Stimulated activated CD4-positive, alpha-beta T cell treated with anti-CD3 and anti-CD28 coated beads, Interleukin-12 subunit alpha, Interleukin-12 subunit beta, amount 100 ng/mL, for 4 hours (primary cell): Measurements from ENCODE around the gene MCM8.

Experiments
- DNase-seq: peaks from one replicate; pipeline ENCODE4 v3.0.0-alpha.2; 2020

The MCM8 gene

DNA sequence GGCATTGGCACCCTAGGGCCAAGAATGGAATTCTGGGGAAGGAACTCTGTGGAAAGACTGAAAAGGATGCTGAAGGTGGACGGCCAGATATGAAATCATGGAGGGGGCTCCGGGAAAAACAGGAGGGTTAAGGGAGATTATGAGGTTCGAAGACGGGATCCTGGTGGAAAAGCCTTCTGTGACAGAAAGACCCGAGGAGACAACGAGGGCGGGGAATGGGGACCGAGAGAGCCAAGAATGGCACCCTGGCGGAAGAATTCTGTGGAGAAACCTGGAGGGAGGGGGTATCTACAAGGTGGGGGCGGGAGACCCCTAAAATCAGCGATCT is 545 bp upstream of the MCM8 start:
- no peak for DNase-seq

DNA sequence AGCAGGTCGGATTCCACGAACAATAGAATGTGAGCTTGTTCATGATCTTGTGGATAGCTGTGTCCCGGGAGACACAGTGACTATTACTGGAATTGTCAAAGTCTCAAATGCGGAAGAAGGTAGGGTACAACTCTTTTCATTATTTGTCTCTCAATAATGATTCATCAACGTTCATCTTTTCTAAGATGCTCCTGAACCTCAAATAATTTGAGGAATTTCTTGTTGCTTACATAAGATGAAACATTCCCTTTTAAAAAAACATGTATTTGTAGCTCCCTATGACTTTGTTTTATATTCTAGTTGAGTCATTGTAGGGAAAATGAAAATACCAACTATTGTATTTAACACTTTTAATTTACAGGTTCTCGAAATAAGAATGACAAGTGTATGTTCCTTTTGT is 17.0 kb downstream of the MCM8 start:
- DNase-seq: no peak

DNA sequence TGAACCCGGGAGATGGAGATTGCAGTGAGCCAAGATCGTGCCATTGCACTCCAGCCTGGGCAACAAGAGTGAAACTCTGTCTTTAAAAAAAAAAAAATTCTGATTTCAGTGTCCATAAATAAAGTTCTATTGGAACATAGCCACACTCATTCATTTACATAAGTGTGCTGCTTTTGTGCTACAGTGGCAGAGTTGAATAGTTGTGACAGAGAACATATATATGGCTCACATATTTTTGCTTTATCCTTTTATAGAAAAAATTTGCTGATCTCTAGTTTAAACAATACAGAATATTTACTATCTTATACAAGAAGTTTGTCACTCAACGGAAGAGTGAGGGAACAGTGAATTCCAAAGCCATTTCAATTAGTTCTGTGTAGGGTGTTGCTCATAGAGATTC is 18.0 kb downstream of the MCM8 start:
- DNase-seq: no peak

DNA sequence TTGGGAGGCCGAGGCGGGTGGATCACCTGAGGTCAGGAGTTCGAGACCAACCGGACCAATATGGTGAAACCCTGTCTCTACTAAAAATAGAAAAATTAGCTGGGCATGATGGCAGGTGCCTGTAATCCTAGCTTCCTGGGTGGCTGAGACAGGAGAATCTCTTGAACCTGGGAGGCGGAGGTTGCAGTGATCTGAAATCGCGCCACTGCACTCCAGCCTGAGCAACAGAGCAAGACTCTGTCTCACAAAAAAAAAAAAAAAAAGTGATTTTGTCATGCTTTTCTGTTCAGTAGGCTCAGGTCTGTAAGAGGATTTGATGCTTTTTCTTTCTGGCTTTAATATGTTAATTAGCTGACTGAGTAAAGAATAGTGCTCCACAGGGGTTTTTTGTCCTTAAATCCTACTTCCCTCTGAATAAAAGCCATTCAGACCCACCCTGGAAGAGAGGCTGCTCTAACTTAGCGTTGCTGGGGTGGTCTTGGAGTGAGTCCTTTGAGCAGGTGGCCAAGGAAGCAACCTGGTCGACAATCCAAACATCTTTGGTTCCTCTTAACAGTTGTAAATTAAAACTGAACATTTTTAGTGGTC is 19.0 kb downstream of the MCM8 start:
- no peak for DNase-seq

DNA sequence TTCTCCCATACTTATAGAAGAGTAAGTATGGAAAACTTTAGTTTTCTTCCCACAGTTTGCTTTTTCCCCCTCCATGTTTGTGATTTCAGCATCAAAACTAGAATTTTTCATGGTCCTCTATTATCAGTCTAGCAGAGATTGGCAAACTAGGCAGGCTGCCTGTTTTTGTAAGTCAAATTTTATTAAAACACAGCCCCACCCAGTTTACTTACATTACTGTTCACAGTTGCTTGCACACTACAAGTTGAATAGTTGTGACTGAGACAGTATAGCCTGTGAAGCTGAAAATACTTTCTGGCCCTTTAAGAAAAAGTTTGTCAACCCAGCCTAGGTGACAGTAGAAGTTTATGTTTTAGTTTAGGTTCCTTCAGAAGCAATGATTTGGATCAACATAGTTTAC is 19.5 kb downstream of the MCM8 start:
- DNase-seq: no peak

DNA sequence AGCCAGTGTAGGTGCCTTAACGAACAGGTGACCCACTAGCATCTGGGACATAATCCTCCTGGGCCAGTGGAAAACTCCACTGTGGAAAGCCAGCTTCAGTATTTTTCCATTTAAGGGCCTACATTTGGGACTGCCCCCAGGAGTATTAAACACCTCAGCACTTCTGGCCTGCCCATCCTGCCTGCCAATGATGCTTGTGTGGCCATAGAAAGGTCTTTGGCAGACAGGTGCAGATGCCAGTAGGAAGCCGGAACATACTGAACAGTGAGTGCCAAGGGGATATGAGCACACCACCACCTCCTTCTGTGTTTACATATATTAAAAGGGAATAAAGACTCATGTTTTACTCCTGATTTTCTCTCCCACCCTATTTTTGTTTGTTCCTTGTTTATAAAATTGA is 19.9 kb downstream of the MCM8 start:
- DNase-seq: no peak

DNA sequence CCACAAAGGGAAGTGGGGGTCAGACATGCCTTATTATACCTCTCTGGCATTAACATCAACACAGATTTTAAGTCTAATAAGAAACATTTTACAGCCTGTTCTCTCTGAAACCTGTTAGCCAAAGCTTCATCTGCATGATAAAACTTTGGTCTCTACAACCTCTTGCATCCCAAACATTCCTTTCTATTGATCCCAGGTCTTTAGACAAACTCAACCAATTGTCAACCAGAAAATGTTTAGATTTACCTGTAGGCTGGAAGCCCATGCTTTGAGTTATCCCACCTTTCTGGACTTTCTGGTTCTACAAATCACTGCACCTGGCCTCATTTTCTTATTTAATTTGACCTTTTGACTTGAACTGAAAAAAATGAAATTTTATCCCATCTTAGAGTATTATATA is 20.8 kb downstream of the MCM8 start:
- no peak for DNase-seq

DNA sequence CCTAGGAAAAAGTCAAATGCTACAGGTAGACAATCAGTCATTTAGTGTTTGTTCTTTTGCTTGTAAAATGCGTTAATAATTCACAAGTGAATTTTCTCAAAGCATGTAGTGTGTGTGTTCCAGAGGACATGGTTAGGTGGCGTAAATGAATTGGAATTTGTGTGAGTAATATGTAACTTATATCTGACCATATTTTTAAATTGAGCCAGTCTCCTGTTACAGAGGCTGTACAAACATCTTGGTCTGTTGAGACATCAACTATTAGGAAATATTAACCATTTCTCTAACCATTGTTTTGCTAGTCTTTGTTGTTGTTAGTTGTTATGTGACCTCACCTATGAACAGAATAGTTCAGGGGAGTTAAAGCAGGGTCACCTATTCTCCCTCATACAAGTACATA is 22.7 kb downstream of the MCM8 start:
- no peak for DNase-seq

DNA sequence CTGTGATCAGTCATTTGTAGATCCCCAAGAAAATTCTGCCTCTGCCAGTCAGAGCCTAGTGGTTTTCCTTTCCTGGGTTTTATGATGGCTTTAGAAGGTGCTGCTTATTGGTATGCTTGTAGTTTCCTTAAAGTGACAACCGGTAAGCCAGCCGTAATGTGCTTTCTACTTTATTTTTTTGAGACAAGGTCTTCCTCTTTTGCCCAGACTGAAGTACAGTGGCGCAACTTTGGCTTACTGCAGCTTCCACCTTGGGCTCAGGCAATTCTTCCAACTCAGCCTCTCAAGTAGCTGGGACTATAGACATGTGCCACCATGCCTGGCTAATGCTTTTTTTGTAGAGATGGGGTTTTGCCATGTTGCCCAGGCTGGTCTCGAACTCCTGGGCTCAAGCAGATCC is 23.5 kb downstream of the MCM8 start:
- DNase-seq: no peak

DNA sequence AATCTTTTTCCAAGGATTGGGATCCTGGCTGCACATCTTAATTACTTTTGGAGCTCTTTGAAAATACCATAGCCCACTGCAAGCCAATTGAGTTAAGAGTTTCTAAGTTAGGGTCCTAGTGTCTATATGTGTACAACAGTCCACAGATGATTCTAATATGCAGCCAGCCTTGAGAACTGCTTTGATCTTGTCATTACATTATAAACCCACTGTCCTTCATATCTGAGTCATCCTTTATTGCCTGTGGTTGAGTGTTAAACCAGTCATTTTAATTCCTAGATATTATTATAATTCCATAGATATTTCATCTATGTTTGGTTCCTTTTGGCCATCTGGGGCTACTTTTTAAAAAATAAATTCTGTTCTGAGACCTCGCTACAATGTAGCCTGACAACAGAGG is 24.1 kb downstream of the MCM8 start:
- DNase-seq: no peak

DNA sequence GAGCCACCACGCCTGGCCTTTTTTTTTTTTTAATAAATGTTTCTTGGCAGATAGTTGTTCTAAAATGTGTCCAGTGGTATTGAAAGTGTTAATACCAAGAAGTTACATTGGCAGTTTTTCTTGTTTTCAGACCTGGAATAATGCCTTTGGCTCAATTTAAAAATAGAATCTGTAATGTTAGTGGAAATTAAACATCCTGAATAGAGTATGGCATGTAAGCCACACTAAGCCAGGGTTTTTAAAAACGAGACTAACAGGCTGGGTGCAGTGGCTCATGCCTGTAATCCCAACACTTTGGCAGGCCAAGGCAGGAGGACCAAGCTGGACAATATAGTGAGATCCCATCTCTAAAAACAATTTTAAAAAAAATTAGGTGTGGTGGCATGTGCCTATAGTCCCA is 25.3 kb downstream of the MCM8 start:
- DNase-seq: no peak

DNA sequence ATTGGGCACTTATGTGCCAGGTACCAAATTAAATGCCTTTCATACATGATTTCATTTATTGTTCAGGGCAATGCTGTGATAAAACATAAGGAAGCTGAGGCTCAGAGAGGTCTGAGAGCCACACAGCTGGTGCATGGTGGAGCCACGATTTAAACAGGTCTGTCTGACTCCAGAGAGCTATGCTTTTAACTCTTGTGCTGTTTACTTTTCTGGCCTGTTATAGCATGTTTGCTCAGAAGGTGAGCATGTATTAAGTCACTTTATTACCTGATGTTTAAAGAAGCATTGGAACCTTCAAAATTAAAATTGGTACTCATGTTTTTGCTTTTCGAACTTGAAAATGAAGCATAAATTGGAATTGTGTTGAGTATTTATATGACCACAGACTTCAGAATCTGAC is 26.8 kb downstream of the MCM8 start:
- DNase-seq: no peak

DNA sequence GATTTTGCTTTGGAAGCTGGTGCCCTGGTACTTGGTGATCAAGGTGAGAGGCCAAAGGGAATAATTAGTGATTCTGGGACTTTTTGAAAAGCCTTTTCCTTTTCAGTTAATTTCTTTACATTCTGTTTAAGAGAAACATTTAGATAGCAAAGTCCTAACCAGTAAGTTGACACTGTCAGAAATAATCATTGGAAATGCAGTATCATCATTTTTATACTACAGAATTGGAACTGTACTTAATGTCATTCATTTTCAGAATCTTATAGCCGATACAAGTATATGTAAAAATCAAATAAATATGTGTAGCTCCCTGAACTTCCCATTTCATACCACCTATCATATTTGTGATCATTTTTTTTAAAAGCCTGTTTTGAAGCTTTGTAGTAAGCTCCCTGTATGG is 27.5 kb downstream of the MCM8 start:
- no peak for DNase-seq

DNA sequence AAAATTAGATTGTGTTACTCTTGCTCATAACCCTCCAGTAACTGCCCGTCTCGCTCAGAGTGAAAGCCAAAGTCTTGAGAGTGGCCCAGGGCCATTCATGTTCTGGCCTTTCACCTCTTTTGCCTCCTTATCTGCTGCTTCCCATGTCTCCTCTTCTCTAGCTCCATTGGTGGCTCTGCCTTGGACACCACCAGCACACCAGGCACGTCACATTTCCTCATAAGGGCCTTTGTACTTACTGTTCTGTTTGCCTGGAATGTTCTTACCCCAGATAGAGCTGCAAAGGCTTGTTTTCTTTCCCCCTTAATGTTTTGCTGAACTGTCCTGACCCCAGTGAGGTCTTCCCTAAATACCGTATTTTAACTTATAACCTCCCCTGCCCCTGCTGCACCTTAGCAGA is 29.3 kb downstream of the MCM8 start:
- no peak for DNase-seq

DNA sequence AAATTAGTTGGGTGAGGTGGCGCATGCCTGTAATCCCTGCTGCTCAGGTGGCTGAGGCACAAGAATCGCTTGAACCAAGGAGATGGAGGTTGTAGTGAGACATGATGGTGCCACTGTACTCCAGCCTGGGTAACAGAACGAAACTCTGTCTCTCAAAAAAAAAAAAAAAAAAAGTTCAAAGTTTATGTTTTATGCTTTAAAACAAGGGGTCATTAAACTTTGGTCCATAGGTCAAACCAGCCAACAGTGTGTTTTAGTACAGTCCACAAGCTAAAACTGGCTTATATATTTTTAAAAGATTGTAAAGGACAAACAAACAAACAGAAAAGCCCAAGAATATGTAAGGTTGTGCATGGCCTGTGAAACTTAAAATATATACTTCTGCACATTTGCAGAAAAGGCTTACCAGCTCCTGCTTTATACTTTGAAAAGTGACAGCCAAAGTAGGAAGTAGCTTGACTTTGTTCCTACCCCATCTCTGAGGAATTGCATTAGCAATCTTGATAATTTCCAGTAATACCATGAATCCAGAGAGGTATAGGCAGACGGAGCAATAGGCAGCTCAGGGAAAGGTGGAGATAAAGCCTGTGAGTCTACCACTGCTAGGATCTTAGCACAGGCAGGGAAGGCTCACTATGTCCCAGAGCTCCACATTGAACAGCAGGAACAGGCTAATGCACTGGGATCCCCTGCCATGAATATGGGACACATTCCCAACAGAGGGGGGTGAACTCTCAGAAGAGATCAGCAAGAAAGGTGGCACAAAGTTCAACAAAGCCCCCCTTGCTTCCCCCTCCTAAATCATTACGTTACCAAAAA is 30.5 kb downstream of the MCM8 start:
- no peak for DNase-seq

DNA sequence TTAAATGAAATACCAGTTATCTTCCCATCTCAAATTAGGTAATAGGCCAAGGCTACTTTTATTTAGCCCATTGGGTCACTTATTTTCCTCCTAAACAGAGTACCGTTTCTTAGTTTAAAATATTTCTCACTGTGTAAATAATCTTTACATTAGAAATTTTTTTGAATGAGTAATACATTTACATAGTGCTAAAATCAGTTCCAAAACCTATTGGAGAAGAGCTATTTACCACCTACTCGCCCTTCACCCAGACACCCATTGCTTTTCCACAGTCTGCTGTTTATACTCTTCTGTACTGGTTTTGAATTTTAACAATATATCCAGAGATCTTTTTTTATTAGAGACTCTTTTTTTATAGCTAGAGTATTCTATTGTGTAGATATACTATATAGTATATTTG is 36.9 kb downstream of the MCM8 start:
- no peak for DNase-seq

DNA sequence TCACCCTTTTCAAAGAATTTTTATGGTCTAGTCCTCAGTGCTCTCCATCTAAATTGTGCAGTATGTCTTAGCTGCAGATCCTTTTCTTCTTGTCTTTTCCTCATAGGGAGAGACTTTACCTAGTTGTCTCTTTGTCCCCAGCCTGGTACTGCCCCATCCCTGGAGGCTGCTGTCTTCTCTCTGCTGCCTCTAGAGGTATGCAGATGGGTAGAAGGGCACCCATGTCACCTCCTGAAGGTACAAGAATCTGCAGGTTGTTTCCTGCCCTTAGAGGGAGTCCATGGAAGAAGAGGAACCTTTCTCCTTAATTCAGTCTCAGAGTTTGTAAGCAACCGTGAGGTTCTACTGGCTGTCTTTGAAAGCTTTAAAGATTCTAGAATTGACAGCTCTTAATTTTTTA is 39.1 kb downstream of the MCM8 start:
- no peak for DNase-seq

DNA sequence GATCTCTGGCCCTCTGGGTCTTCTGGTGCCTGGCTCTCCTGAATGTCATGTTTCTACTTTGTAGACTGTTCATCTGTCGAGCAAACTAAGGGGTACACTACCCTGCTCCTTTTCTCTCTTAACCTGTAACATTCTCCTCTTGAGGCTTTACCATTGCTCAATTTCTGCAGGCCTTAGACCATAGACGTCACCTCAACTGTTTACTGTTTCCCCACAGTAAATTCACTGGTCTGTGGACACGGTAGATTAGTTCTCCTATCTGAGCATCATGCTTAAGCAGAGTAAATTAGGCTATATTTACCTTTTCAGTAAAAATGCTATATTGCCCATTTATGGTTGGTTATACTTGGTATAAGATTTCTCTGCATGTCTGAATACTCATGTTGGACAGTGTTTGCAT is 40.5 kb downstream of the MCM8 start:
- no peak for DNase-seq

DNA sequence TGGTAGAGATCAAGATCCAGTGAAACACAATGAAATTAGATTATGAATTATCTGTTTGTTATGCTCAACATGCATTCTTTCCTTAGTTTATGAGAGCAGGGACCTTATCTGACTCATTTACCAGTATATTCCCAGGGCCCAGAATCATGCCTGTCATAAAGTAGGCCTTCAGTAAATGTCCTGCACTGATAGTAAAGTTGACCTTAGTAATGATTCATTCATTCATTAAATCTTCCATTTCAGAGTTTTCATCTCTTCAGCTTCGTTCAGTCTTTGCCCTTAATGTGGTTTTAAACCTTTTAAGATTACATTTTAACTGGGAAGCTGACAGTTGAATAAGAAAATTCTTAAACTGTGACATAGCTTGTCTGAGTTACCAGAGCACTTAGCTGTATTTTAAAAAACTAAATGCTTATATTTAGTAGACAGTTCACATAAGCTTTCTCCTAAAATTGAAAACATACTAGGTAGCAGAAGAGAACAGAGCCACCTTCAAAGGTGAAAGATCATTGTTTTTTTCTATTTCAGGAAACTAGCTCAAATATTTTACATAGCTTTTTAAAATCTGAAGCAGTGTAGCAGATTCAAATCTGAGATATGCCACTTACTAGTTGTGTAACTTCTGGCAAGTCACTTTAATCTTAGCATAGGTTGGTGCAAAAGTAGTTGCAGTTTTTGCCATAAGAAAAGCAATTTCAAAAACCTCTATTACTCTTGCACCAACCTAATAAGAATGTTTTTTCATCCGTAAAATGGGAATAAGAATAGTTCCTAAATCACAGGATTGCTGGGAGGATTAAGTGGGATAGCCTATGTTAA is 41.4 kb downstream of the MCM8 start:
- no peak for DNase-seq

DNA sequence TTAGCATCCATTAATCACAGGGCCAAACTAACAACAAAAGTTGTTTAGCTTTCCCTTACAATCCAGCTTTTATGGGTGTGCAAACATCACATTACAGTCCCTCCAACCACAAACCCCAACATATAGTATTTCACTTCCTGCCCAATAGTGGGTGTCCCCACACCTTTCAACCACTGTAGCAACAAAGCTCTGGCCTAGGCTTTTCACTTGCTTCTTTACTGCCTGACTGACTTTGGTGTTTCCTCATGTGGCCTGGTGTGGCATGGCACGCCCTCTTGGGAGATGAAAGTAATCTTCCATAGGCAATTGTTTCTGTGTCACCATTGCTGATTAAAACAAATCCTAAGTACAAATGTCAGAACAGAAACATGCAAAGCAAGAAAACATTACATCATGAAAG is 46.3 kb downstream of the MCM8 start:
- DNase-seq: no peak

DNA sequence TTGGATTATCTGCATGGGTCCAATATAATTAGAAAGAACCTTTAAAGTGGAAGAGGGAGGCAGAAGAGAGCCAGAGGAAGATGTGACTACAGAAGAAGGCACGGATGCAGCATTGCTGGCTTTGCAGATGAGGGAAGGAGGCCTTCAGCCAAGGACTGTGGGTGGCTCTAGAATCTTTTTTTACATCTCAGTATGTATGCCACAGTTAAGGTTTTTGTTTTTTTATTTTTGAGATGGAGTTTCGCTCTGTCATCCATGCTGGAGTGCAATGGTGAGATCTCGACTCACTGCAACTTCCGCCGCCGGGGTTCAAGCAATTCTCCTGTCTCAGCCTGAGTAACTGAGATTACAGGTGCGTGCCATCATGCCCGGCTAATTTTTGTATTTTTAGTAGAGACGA is 49.3 kb downstream of the MCM8 start:
- no peak for DNase-seq

DNA sequence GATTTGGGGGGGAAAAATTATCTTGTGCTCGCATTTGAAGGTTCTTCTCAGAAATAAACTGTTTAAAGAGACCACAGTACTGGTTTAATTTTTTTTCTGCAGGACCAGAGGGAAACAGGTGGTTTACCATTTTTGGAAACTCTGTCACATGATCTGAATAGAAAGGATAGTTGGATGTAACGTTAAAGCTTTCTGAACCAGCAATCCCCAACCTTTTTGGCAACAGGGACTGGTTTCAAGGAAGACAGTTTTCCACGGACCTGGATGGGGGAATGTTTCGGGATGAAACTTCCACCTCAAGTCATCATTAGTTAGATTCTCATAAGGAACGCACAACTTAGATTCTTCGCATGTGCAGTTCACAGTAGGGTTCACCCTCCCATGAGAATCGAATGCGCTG is 50.4 kb downstream of the MCM8 start:
- DNase-seq: no peak

DNA sequence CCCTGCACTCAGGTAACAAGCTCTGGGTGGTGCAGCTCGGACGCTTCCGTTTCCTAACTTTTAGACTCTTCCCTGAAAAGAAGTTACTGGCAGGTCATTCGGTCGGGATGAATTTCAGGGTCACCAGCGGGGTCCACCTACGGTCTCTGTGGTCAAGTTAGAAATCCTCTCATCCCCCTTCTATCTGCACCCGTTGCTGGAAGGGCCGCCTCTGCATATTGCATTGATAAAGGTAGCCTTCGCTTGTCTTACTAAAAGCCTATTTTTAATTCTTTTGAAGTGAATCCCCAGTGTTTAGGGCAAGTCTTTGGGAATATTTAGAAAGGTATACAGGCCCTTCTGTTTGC is 56.1 kb downstream of the MCM8 start:
- no peak for DNase-seq

DNA sequence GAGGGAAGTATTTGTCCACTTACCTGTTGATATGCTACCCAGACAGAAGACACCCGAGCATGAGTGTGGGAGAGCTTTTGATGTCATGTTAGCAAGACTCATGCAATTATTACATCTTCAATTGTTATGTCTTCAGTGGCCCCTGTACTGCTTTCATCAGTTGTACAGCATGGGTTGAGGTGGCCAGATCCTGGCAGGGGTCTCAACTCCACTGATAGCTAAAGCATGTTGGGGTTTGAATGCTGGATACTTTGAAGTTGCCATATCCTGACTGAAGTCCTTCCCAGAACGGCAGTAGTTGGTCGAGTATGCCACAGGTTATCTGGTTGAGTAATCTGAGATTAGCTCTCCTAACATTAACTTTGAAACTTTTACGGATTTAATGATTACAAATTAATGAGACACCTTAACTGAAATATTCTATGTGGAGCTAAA is 56.7 kb downstream of the MCM8 start:
- DNase-seq: no peak
